GM21717 (cell line): ENCODE results near the gene ARSA.

Source experiments
- ATAC-seq: cut with Tn5 transposase; IDR thresholded peaks from one replicate; pipeline ENCODE4 v1.9.1; 2021; ENCODE audit warnings: mild to moderate bottlenecking, moderate library complexity; ENCODE audit not compliant: unreplicated experiment

The ARSA gene

GRCh38 chr22:50582493-50583293, 45.3 kb downstream of the ARSA start, which contains the start of gene CHKB:
Gene CHKB, minus strand, starts transcription at chr22:50582849. Its CDS starts 68 bp downstream, at chr22:50582781.
- peak; percentile 87 for ATAC-seq

GRCh38 chr22:50581950-50582492, 45.9 kb downstream of the ARSA start:
- no peak for ATAC-seq

DNA sequence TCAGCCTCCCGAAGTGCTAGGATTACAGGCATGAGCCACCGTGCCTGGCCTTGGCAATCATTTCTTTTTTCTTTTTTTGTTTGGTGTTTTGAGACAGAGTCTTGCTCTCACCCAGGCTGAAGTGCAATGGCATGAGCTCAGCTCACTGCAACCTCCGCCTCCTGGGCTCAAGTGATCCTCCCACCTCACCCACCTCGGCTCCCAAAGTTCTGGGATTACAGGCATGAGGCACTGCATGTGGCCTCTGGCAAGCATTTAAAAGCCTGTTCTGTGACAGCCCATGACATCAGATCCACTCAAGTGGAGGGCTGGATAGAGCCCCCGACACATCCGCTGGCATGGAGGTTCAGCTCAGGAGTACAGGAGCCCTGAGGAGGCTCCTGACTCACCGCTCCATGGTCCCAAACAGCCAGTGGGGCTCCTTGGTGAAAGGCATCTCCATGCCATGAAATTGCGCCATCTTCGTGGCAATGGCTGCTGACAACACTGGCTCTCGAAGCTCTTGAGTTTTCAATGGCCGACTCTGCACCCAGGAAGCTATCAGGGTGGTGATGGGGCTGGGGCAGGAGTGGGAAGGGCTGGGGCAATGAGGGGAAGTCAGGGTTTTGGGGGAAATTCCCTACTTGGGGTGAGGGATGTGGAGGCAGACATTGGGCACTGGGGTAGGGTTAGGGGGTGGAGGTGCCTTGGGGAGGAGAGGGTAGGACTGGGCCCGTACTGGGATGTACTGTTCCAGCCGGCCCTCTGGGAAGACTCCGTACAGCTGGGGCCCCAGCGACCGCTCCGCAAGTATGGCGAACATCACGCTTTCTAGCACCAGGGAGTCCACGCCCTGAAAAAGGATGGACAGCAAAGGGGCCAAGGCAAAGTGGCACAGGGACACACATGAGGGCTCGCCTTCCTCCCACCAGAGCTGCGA, 46.7 kb downstream of the ARSA start:
- no peak for ATAC-seq

GRCh38 chr22:50579752-50580151, 48.2 kb downstream of the ARSA start:
- no peak for ATAC-seq

GRCh38 chr22:50578776-50579310, 49.1 kb downstream of the ARSA start:
- no peak for ATAC-seq

- no peak for ATAC-seq
Measured at GRCh38 chr22:50577987-50578775, 49.8 kb downstream of the ARSA start, which contains the start of gene CPT1B. Gene CPT1B, minus strand, starts transcription at chr22:50578427. Its CDS starts 512 bp downstream, at chr22:50577915.

GRCh38 chr22:50577697-50577986, 50.3 kb downstream of the ARSA start:
- no peak for ATAC-seq

- ATAC-seq = no peak
Measured at GRCh38 chr22:50576806-50577696, 50.9 kb downstream of the ARSA start.

DNA sequence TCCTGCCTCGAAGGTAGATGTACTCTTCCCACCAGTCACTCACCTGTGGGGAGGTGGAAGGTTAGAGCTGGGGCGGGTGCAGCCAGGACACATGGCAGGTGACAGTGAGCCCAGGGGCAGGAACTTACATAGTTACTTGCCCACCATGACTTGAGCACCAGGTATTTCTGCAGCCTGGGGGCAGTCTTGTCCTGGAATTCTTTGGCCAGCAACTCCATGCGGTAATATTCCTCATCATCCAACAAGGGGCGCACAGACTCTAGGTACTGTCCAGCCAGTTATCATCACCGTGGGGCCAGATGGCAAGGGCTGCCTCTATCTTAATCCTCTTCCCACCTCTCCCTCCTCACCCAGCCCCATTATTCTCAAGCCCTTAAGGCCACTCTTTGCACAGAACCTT, 51.9 kb downstream of the ARSA start:
- no peak for ATAC-seq

GRCh38 chr22:50575426-50575941, 52.5 kb downstream of the ARSA start:
- no peak for ATAC-seq
